Mucosa of stomach (tissue), 1 donor: ENCODE data around the gene ITIH3.

Experiments
- H3K27me3 ChIP-seq: one replicate; pipeline ENCODE4 v1.7.0; 2013; ENCODE audit warnings: mild to moderate bottlenecking, low read length; ENCODE audit not compliant: control insufficient read depth, insufficient read depth
- H3K36me3 ChIP-seq: one replicate; pipeline ENCODE4 v1.7.0; 2013; ENCODE audit warnings: low read length; ENCODE audit not compliant: control insufficient read depth, insufficient read depth
- H3K4me1 ChIP-seq: one replicate; pipeline ENCODE4 v1.7.0; 2013; ENCODE audit warnings: mild to moderate bottlenecking, low read length; ENCODE audit not compliant: control insufficient read depth, insufficient read depth
- H3K4me3 ChIP-seq: one replicate; pipeline ENCODE4 v1.7.0; 2013; ENCODE audit warnings: low read length
- H3K9ac ChIP-seq: one replicate; pipeline ENCODE4 v1.7.0; 2013; ENCODE audit warnings: mild to moderate bottlenecking, low read length, moderate library complexity
- H3K9me3 ChIP-seq: one replicate; pipeline ENCODE4 v1.7.0; 2013; ENCODE audit warnings: mild to moderate bottlenecking, low read length, moderate library complexity; ENCODE audit not compliant: control insufficient read depth
- donor health status: Pancreatic carcinoma.

ITIH3 gene

DNA sequence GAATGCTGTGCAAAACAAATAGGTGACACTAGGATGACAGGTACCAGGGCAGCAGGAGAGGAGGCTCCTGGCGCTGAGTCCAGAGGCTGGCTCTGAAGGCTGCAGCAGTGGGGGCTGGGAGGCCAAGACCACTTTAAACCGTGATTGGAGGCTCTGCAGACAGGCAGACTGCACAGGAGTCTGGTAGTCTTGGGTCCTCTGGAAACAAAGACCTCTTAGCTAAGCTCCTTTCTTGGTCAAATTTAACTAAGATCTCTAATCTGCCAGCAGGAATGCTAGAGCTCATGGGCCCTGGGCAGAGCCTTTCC lies 44.6 kb downstream of the ITIH3 start:
- no peaks in the 10 kb centered on the region for H3K27me3 ChIP-seq
- peaks cover 6% of the 10 kb centered on the region for H3K36me3 ChIP-seq
- H3K4me3 ChIP-seq = no peak overlapping the region
- H3K9me3 ChIP-seq = no peaks in the 10 kb centered on the region
- peaks cover 8% of the 10 kb centered on the region for H3K4me1 ChIP-seq
- no peak overlapping the region for H3K9ac ChIP-seq

- peaks cover 6% of the 10 kb centered on the region for H3K36me3 ChIP-seq
- no peak overlapping the region for H3K9ac ChIP-seq
- no peaks in the 10 kb centered on the region for H3K27me3 ChIP-seq
- H3K4me1 ChIP-seq = peaks cover 8% of the 10 kb centered on the region
- H3K4me3 ChIP-seq = no peak overlapping the region
- no peaks in the 10 kb centered on the region for H3K9me3 ChIP-seq
Measured at GRCh38 chr3:52839892-52840545, 45.4 kb downstream of the ITIH3 start.

GRCh38 chr3:52841211-52841980 lies 46.8 kb downstream of the ITIH3 start:
- Histone ChIP-seq H3K36me3 (peaks cover 6% of the 10 kb centered on the region), H3K9ac (no peak overlapping the region), H3K27me3 (no peaks in the 10 kb centered on the region), H3K4me3 (no peak overlapping the region), H3K9me3 (no peaks in the 10 kb centered on the region), H3K4me1 (peaks cover 16% of the 10 kb centered on the region)

- no peaks in the 10 kb centered on the region for H3K9me3 ChIP-seq
- H3K36me3 ChIP-seq = peaks cover 6% of the 10 kb centered on the region
- no peaks in the 10 kb centered on the region for H3K27me3 ChIP-seq
- H3K9ac ChIP-seq = no peak overlapping the region
- H3K4me1 ChIP-seq = peaks cover 16% of the 10 kb centered on the region
- no peak overlapping the region for H3K4me3 ChIP-seq
Measured at GRCh38 chr3:52841981-52842340, 47.4 kb downstream of the ITIH3 start.

- Histone ChIP-seq H3K27me3 (no peaks in the 10 kb centered on the region), H3K4me3 (no peak overlapping the region), H3K9me3 (no peaks in the 10 kb centered on the region), H3K9ac (no peak overlapping the region), H3K4me1 (peaks cover 16% of the 10 kb centered on the region), H3K36me3 (peaks cover 6% of the 10 kb centered on the region)
Measured at GRCh38 chr3:52842424-52842823, 47.8 kb downstream of the ITIH3 start.

DNA sequence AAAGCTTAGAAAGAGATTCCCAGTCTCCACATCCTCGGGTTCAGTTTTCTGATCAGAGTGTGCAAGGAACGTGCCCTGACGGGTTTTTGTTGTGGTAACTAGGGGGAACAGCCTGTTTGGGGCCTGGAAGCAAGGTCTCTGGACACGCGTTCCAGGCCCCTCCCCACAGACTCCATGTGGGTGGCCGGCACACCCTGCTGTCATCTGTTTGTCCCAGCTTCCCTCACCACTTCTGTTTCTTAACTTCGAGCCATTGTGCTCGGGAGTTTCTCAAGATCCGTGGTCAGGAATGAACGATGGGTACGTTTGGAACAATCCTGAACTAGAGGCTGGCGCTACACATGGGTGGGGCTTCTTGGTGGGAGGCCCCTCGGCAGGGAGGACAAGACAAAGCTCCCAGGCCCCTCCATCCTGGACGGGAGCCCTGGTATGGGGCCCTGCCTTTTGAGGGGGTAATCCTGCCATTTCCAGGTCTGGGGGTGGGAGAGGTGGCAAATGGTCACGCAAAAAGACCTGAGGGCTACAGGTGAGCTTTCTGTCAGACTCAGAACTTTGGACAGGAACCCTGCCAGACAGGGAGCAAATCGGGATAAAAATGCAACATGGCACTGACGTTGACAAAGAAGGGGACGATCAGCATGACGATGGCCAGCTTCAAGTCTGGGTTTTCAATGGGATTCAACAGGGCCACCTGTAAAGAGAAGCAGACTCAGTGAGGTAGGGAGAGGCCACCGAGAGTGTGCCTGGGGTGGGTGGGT lies 48.7 kb downstream of the ITIH3 start:
- no peak overlapping the region for H3K9ac ChIP-seq

DNA sequence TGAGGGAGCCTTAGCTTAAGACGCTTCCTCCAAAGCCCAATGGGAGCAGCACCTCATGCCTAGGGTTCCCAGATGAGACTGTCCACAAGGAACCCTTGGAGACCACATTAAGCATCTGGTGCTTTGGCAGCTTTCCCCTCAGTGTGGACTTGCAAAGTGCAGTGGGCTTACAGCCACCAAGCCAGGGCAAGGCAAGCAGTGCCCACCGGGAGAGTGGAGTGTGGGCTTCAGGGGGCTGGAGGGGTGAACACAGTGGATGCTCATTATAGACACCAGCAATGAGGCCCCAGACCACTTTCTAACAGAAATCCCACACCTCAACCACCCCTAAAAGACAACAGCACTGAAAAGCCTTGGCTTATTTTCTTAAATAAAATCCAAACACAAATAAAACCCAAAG lies 49.3 kb downstream of the ITIH3 start:
- Histone ChIP-seq H3K27me3 (no peaks in the 10 kb centered on the region), H3K9ac (no peak overlapping the region), H3K36me3 (peaks cover 9% of the 10 kb centered on the region), H3K4me3 (no peak overlapping the region), H3K4me1 (peaks cover 16% of the 10 kb centered on the region), H3K9me3 (no peaks in the 10 kb centered on the region)

More for the DNA sequence above, 48.7 kb downstream of the ITIH3 start:
- Histone ChIP-seq H3K36me3 (peaks cover 6% of the 10 kb centered on the region), H3K4me3 (no peak overlapping the region), H3K27me3 (no peaks in the 10 kb centered on the region), H3K4me1 (peaks cover 16% of the 10 kb centered on the region), H3K9me3 (no peaks in the 10 kb centered on the region)

- peaks cover 13% of the 10 kb centered on the region for H3K36me3 ChIP-seq
- H3K9ac ChIP-seq = no peak overlapping the region
- H3K4me3 ChIP-seq = no peak overlapping the region
- peaks cover 16% of the 10 kb centered on the region for H3K4me1 ChIP-seq
- no peaks in the 10 kb centered on the region for H3K27me3 ChIP-seq
- no peaks in the 10 kb centered on the region for H3K9me3 ChIP-seq
Measured at GRCh38 chr3:52844290-52844975, 49.8 kb downstream of the ITIH3 start.

- Histone ChIP-seq H3K9me3 (no peaks in the 10 kb centered on the region), H3K27me3 (no peaks in the 10 kb centered on the region), H3K4me3 (no peak overlapping the region), H3K36me3 (peaks cover 13% of the 10 kb centered on the region), H3K9ac (no peak overlapping the region), H3K4me1 (peaks cover 16% of the 10 kb centered on the region)
Measured at GRCh38 chr3:52845157-52845556, 50.6 kb downstream of the ITIH3 start.

DNA sequence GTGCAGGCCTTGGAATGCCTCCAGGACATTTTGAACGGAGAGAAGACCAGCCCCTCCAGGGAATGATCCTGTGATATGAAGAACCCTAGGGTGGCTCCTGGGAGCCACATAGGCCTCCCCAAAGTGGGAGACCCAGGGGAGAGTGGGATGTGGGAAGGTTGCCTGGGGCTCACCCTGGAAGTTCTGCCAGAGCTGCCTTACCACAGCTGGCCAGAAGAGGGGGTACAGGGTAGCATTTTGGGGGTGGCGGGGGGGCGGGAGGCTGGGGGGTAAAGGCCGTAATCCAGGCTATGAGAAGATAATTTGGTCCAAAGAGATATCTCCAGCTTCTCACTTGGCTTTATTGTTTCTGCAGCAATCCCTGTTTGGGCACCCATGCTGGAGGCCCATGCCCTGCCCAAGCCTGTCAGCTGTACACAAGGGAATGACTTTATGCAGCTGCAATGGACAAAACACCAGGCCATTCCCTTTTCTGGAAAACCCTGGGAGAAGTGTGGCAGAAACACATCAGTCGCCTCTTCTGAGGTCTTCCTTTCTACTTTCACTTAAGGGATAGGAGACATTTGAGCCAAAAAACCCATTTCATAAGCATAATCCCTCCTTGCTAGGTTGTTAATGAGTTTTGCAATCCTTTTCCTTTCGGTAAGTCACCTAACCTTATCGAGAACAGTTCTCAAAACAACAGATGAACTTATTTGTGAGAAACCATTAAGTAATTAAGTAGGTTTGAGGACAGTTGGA lies 51.3 kb downstream of the ITIH3 start:
- Histone ChIP-seq H3K4me3 (no peak overlapping the region), H3K9ac (no peak overlapping the region), H3K9me3 (no peaks in the 10 kb centered on the region), H3K4me1 (peaks cover 16% of the 10 kb centered on the region), H3K27me3 (no peaks in the 10 kb centered on the region), H3K36me3 (peaks cover 13% of the 10 kb centered on the region)

DNA sequence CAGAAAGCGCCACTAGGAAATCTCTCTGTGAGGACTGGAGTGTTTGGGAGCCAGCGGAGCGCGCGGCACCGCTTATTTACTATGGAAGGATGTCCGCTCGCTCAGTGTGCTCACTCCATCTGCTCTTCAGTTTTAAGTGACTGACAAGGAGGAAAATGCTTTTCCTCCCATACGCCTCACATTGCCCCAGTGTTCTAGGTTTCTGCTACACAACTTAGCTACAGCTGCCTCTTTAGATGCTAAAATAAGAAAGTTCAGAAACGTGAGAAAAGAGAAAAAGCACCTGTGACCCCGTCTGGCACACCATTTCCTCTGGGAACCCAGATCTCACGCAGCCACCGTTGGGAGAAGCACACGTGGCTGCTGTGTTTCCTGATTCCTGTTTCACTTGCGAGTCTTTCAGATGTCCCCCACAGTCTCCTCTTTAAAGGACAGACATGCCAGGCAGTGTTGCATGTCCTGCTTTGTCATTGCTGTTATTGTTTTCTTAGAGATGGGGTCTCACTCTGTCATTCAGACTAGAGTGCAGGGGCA lies 51.9 kb downstream of the ITIH3 start:
- H3K4me3 ChIP-seq = no peak overlapping the region
- H3K4me1 ChIP-seq = peaks cover 16% of the 10 kb centered on the region
- H3K9me3 ChIP-seq = no peaks in the 10 kb centered on the region
- peaks cover 13% of the 10 kb centered on the region for H3K36me3 ChIP-seq
- no peaks in the 10 kb centered on the region for H3K27me3 ChIP-seq
- H3K9ac ChIP-seq = no peak overlapping the region
